GM08714 (cell line): ENCODE results near the gene SHOX.

Experiments used
- H3K4me3 ChIP-seq: fragments of 200-500 bp; sonication (Bioruptor generic); 2 replicates; pipeline ENCODE4 v1.5.1; 2014; ENCODE audit warnings: mild to moderate bottlenecking, low read length, inconsistent platforms
- ZNF274 ChIP-seq: IDR thresholded peaks from 2 replicates; pipeline ENCODE4 v1.6.1; 2012; ENCODE audit warnings: mild to moderate bottlenecking, low read depth, low read length

The SHOX gene

DNA sequence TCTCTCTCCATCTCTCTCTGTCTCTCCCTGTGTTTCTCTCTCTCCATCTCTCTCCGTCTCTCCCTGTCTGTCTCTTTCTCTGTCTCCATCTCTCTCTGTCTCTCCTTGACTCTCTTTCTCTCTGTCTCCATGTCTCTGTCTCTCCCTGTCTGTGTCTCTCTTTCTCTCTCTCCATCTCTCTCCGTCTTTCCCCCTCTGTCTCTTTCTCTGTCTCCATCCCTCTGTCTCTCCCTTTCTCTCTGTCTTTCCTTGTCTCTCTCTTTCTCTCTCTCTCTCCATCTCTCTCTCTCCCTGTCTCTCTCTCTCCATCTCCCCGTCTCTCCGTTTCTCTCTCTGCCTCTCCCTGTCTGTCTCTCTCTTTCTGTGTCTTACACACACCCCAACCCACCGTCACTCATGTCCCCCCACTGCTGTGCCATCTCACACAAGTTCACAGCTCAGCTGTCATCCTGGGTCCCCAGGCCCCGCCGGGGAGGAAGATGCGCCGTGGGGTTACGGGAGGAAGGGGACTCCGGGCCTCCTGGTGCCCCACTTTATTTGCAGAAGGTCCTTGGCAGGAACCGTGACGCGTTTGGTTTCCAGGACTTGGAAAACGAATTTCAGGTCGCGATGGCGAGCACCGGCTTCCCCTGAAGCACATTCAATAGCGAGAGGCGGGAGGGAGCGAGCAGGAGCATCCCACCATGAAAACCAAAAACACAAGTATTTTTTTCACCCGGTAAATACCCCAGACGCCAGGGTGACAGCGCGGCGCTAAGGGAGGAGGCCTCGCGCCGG lies 1.2 kb upstream of the SHOX start:
- TF ChIP-seq ZNF274 = no peak
- H3K4me3 ChIP-seq = no peak overlapping the region

DNA sequence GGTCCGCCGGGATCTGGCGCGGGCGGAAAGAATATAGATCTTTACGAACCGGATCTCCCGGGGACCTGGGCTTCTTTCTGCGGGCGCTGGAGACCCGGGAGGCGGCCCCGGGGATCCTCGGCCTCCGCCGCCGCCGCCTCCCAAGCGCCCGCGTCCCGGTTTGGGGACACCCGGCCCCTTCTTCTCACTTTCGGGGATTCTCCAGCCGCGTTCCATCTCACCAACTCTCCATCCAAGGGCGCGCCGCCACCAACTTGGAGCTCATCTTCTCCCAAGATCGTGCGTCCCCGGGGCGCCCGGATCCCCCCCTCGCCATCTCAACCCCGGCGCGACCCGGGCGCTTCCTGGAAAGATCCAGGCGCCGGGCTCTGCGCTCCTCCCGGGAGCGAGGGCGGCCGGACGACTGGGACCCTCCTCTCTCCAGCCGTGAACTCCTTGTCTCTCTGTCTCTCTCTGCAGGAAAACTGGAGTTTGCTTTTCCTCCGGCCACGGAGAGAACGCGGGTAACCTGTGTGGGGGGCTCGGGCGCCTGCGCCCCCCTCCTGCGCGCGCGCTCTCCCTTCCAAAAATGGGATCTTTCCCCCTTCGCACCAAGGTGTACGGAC lies 482 bp upstream of the SHOX start:
- TF ChIP-seq ZNF274 = no peak
- no peak overlapping the region for H3K4me3 ChIP-seq

DNA sequence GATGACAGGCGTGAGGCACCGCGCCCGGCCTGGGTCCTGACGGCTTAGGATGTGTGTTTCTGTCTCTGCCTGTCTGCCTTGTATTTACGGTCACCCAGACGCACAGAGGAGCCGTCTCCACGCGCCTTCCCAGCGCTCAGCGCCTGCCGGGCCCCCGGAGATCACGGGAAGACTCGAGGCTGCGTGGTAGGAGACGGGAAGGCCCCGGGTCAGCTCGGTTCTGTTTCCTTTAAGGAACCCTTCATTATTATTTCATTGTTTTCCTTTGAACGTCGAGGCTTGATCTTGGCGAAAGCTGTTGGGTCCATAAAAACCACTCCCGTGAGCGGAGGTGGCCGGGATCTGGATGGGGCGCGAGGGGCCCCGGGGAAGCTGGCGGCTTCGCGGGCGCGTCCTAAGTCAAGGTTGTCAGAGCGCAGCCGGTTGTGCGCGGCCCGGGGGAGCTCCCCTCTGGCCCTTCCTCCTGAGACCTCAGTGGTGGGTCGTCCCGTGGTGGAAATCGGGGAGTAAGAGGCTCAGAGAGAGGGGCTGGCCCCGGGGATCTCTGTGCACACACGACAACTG lies 1.3 kb downstream of the SHOX start:
- no peak for TF ChIP-seq ZNF274
- no peak overlapping the region for H3K4me3 ChIP-seq

DNA sequence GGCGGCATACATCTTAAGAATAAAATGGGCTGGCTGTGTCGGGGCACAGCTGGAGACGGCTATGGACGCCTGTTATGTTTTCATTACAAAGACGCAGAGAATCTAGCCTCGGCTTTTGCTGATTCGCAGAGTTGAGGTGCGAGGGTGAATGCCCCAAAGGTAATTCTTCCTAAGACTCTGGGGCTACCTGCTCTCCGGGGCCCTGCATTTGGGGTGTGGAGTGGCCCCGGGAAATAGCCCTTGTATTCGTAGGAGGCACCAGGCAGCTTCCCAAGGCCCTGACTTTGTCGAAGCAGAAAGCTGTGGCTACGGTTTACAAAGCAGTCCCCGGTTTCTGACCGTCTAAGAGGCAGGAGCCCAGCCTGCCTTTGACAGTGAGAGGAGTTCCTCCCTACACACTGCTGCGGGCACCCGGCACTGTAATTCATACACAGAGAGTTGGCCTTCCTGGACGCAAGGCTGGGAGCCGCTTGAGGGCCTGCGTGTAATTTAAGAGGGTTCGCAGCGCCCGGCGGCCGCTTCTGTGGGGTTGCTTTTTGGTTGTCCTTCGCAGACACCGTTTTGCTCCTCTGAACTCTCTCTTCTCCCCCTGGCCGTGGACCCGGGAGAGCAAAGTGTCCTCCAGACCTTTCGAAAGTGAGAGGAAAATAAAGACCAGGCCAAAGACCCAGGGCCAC lies 1.9 kb downstream of the SHOX start:
- TF ChIP-seq ZNF274 = no peak
- no peak overlapping the region for H3K4me3 ChIP-seq

DNA sequence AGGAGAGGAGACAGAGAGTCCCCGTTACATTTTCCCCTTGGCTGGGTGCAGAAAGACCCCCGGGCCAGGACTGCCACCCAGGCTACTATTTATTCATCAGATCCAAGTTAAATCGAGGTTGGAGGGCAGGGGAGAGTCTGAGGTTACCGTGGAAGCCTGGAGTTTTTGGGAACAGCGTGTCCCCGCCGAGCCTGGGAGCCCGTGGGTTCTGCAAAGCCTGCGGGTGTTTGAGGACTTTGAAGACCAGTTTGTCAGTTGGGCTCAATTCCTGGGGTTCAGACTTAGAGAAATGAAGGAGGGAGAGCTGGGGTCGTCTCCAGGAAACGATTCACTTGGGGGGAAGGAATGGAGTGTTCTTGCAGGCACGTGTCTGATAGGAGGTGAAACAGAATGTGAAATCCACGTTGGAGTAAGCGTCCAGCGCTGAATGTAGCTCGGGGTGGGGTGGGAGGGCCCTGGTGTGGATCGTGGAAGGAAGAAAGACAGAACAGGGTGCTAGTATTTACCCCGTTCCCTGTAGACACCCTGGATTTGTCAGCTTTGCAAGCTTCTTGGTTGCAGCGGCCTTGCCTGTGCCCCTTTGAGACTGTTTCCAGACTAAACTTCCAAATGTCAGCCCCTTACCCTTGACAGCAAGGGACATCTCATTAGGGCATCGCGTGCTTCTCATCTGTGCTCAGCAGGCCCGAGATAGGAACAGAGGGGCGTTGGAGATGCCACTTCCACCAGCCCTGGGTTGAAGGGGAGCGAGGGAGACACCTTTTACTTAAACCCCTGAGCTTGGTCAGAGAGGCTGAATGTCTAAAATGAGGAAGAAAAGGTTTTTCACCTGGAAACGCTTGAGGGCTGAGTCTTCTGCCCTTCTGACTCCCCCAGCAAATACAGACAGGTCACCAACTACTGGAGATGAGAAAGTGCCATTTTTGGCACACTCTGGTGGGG lies 2.7 kb downstream of the SHOX start:
- H3K4me3 ChIP-seq = no peak overlapping the region
- no peak for TF ChIP-seq ZNF274

DNA sequence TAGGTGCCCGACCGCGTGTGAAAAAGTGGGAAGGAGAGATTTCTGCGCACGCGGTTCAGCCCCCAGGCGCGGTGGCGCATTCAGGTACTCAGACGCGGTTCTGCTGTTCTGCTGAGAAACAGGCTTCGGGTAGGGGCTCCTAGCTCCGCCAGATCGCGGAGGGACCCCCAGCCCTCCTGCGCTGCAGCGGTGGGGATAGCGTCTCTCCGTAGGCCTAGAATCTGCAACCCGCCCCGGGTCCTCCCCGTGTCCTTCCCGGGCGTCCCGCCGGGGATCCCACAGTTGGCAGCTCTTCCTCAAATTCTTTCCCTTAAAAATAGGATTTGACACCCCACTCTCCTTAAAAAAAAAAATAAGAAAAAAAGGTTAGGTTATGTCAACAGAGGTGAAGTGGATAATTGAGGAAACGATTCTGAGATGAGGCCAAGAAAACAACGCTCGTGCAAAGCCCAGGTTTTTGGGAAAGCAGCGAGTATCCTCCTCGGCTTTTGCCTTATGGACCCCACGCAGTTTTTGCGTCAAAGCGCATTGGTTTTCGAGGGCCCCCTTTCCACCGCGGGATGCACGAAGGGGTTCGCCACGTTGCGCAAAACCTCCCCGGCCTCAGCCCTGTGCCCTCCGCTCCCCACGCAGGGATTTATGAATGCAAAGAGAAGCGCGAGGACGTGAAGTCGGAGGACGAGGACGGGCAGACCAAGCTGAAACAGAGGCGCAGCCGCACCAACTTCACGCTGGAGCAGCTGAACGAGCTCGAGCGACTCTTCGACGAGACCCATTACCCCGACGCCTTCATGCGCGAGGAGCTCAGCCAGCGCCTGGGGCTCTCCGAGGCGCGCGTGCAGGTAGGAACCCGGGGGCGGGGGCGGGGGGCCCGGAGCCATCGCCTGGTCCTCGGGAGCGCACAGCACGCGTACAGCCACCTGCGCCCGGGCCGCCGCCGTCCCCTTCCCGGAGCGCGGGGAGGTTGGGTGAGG lies 3.7 kb downstream of the SHOX start:
- TF ChIP-seq ZNF274 = no peak
- H3K4me3 ChIP-seq = no peak overlapping the region

DNA sequence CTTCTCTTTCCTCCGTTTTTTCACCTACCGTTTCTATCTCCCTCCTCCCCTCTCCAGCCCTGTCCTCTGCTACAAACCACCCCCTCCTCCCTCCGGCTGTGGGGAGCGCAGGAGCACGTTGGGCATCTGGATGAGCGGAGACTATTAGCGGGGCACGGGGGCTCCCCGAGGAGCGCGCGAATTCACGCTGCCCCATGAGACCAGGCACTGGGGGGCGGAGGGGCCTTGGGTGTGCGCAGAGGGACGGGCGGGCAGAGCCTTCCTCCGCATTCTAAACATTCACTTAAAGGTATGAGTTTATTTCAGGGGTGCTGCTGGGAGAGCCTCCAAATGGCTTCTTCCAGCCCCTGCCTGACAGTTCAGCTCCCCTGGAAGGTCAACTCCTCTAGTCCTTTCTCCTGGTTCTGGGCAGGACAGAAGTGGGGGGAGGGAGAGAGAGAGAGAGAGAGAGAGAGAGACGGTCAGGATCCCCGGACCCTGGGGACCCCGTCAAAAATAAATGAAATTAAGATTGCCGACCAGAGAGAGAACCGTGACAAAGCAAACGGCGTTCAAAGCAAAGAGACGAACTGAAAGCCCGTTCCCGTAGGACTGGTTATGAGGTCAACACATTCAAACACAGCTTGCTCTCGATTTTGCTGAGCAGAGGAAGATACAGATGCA lies 5.0 kb downstream of the SHOX start:
- no peak for TF ChIP-seq ZNF274
- no peak overlapping the region for H3K4me3 ChIP-seq

DNA sequence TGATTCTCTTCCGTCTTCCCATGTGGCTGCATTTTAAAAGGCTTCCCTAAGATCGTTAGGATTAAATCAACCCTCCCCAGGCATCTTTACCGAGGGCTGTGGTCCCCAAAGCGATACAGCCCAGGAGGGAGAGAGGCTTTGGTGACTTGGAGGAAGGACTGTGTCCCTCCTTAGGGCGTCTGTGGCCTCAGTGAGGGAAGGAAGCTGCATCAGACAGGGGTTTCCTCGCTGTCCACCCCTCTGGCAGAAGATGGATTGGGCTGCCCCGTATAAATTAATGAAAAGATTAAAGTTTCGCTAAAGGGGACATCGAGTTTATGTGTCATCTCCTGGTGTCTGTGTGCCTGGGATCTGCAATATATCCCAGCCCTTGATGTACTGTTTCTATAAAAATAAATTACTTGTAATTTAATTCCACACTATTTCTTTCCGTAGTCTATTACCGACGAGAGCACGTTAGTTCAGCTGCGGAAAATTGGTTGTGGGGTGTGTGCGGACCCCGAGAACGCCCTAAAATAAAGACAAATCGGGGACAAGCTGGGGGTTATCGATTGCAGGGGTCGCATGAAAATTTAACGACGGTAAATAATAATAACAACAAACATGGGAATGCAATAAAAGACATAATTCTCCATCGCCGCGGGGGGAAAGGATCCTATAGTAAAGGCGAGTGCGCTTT lies 6.5 kb downstream of the SHOX start:
- no peak for TF ChIP-seq ZNF274
- H3K4me3 ChIP-seq = no peak overlapping the region

DNA sequence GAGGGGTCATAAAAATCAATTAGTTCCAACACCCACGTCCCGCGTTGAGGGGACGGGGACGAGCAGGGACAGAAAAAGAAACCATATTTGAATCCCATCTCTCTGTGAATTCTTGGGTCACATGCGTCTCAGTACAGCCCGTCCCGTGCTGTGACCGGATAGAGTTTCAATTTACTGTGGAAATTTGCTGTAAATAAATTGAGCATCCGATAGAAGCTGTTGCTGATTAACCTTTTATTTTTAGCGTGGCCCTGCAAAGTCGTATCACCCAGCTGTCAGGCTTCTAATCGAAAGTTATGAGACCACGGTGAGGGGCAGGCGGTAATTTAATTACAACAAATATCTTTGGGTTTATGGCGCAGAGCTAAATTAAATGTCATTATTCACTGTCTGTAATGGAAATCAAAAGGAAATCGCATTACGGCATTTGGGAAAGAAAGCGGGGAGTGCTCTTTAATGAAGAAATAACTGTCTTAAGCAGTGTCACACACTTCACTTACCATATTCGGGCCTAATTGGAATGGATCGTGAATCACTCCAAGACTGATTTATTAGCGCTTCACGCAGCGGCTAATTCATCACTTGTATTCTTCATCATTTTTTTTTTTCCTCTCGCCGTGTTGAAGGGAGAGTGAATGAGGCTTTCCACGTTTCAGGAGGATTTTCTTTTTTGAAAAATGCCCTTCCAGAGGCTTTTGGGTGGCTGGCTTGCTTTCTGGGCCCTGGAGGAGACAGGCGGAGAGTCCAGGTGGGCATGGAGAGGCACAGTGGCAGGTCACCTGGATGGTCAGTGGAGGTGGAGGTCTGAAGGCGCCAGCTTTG lies 7.3 kb downstream of the SHOX start:
- no peak for TF ChIP-seq ZNF274
- H3K4me3 ChIP-seq = no peak overlapping the region

DNA sequence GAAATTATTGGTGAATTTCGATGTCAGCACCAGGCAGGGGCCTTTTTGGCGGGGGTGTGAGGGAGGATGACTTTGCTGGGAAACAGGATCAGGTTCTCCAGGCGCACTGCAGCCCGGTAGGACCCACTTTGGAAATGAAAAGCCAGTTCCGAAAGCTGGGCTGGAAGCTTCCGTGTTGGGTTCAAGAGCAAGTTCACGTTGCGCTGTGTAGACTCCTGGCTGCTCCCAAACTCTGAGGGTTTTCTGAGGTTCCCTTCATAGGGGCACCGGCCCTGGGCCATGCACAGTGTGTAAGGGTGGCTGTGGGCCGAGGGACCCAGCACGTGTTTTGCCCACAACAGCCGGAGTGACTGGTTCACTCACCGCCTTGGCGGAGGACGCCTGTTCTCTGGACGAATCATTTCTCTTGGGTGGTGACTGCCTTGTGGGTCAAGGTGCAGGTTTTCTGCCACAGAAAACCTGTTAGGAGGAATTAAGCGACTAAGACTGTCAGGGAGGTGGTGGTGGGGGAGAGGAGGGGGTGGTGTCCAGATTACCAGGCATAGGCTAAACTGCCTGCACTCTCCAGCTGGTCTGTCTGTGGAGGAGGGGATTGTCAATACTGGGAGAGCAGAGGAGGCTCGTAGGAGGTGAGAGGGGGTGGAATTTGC lies 8.0 kb downstream of the SHOX start:
- no peak for TF ChIP-seq ZNF274
- no peak overlapping the region for H3K4me3 ChIP-seq
